KOPT-K1 (cell line): ENCODE results near the gene PHC3.
"Not testable (repeated sequence)": the region's sequence is repeated elsewhere in the genome, so short reads cannot be mapped to it uniquely, and the experiment has no call there.

Experiments
- H3K27ac ChIP-seq: fragments of 200-600 bp; sonication (generic); 2 replicates; pipeline ENCODE4 v1.5.1; 2016; ENCODE audit warnings: antibody characterized with exemption, mild to moderate bottlenecking, low read depth, low read length; ENCODE audit not compliant: poor library complexity, severe bottlenecking
- H3K36me3 ChIP-seq: fragments of 200-600 bp; sonication (generic); 2 replicates; pipeline ENCODE4 v1.5.1; 2017; ENCODE audit warnings: antibody characterized with exemption, mild to moderate bottlenecking, low read length, moderate library complexity; ENCODE audit not compliant: insufficient read depth
- H3K9me3 ChIP-seq: fragments of 200-600 bp; sonication (generic); 2 replicates; pipeline ENCODE4 v1.5.1; 2017; ENCODE audit warnings: antibody characterized with exemption, low read length, mild to moderate bottlenecking; ENCODE audit not compliant: insufficient read depth, poor library complexity, severe bottlenecking

Gene PHC3, protein sequence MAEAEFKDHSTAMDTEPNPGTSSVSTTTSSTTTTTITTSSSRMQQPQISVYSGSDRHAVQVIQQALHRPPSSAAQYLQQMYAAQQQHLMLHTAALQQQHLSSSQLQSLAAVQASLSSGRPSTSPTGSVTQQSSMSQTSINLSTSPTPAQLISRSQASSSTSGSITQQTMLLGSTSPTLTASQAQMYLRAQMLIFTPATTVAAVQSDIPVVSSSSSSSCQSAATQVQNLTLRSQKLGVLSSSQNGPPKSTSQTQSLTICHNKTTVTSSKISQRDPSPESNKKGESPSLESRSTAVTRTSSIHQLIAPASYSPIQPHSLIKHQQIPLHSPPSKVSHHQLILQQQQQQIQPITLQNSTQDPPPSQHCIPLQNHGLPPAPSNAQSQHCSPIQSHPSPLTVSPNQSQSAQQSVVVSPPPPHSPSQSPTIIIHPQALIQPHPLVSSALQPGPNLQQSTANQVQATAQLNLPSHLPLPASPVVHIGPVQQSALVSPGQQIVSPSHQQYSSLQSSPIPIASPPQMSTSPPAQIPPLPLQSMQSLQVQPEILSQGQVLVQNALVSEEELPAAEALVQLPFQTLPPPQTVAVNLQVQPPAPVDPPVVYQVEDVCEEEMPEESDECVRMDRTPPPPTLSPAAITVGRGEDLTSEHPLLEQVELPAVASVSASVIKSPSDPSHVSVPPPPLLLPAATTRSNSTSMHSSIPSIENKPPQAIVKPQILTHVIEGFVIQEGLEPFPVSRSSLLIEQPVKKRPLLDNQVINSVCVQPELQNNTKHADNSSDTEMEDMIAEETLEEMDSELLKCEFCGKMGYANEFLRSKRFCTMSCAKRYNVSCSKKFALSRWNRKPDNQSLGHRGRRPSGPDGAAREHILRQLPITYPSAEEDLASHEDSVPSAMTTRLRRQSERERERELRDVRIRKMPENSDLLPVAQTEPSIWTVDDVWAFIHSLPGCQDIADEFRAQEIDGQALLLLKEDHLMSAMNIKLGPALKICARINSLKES

DNA sequence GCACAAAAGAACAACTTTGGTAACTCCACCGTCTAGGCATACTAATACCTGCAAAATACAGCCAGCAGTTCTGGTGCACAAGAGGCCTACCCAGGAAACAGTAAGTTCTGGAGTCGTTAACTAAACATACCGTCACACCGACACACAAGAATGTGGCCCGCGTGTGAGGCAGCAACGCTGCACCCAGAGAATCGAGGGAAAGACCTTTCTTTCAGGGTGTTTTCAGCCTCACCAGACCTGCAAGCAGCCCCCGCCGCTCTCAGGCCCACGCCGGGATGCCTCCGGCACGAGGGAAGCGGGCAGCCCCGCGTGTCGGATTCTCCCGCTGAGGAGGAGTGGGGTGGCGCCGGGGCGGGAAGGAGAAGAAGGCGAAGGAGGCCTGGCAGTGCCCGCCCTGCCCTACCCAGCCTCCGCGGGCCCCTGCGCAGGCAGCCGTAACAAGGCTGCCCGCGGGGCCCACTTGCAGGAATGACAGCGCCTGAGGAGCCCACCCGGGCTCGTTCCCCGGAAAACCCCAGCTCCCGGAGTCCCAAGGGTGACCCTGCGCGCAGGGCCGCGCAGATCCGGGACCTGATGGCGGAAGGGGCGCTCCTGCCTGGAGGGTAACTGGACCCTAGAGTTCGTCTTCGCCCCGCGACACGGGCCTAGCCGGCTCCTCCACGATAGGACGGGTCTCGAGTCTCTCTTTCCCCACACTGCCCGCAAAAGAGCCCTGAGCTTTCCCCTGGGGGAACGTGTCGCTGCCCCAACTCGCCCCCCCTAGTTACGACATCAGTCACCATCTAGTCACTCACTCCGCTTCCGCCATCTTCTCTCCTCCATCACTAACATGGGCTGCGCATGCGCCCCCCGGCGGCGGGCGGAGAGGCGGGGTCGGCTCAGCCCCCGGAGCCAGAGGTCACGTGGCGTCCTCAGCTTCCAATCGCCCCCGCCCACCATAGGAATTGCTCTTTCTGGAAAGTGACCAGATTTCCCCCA lies at the start of gene PHC3:
TSS of gene PHC3 (minus strand) at position 826 of the 978 bp plus-strand sequence. CDS start at position 808, 18 bp downstream.
- H3K9me3 ChIP-seq, result no peaks in the 10 kb centered on the region
- peaks cover 24% of the 10 kb centered on the region for H3K36me3 ChIP-seq
- H3K27ac ChIP-seq, result peak within 1 kb of the TSS; percentile 92

DNA sequence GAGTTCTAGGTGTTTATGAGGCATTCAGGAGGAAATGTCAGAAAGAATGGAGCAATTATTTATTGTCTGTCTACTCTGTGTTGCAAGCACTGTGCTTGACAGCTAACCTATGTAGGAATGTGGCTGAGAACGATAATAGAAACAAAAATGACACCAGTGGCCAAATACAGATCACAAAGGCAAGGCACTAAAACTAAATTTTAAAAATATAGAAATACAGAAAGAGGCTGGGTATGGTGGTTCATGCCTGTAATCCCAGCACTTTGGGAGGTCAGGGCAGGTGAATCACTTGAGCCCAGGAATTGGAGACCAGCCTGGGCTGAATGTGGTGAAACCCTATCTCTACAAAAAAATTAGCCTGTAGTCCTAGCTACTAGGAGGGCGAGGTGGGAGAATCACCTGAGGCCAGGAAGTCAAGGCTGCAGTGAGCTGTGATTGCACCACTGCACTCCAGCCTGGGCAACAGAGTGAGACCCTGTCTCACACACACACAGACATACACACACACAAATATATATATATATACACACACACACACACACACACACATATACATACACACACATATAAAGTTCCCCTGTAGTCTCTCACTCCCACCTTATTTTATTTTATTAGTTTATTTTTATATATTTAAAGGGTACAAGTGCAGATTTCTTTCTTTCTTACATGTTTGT lies 46.7 kb upstream of the PHC3 start:
- Histone ChIP-seq H3K27ac (no peak overlapping the region), H3K9me3 (no peaks in the 10 kb centered on the region), H3K36me3 (no peaks in the 10 kb centered on the region)

DNA sequence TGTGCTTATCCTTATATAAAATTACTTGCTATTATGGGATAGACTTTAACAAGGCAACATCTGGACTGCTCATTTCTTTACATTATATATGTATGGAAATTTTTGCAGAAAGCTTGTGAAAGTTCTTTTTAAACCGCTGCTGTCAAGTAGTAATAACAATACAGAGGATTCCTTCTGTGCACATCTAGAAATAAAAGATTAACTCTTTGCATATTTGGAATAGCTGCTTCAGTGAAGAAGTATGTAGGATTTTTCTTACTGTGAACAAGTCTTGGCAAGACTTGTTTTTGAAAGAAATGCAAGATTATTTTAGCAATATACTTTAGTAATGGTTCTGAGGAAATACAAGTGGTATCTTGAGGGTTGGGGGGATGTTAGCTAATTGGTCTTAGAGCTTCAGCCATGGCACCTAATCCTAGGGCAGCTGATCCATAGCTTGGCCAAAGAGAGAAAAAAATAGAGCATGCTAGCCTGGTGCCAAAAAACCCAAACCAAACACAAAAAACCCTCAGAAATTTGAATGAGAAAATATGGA lies 45.0 kb upstream of the PHC3 start:
- no peak overlapping the region for H3K27ac ChIP-seq
- H3K36me3 ChIP-seq, result no peaks in the 10 kb centered on the region
- H3K9me3 ChIP-seq, result no peaks in the 10 kb centered on the region

DNA sequence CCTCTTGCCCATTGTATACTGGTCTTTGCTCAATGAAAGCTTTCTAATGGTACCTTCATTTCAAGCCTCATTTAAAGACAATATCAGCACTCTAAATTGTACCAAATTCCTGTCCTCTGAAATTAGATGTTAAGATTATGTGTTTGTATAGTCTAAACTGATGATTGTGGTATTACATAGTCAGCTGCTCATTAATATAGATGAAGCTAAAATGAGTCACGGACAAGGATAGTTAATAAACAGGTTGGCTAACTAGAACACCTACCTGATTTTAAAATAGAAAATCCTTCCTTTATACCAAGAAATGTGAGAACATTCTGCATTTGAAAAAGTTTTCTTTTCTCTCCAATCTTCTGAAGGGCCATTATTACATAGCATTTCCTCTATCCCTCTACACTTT lies 43.6 kb upstream of the PHC3 start:
- no peaks in the 10 kb centered on the region for H3K9me3 ChIP-seq
- no peaks in the 10 kb centered on the region for H3K36me3 ChIP-seq
- no peak overlapping the region for H3K27ac ChIP-seq

DNA sequence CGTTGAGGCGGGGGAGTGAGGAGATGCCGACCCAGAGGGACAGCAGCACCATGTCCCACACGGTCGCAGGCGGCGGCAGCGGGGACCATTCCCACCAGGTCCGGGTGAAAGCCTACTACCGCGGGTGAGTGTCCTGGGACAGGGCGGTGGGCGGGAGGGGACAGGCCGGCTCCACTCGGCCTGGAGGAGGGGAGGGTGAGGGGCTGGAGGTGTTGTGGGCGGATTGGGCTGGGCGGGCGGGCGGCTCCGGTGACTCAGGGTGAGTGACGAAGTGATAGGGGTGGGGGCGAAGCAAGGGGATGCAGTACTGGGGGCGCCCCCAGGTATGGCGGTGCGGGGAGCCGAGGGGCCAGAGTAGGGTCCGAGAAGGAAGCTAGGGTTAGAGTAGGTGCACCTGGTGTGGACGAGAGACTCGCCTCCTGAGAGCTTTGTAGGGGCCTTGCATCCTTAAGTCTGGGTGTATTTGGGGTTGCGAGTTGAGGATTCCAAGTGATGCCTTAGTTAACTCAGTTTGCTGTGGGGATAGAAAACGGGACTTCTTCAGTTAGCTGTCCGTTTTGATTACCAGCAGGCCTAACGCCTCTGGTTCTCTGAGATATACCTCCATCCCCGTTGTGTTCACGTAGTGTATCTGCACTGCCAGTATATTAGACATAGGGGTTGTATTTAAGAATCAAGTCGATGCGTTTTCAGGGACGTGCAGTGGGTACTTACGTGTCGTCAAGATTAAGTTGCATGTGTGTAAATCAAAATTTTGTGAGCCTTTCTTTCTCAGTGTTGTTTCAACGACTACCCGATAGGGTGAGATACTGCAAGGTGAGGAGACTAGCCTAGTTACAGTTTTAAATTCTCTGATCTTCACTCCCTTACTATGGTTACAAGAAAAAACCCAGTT lies 41.4 kb upstream of the PHC3 start:
- H3K27ac ChIP-seq, result peak overlapping the region; percentile 94
- H3K9me3 ChIP-seq, result no peaks in the 10 kb centered on the region
- no peaks in the 10 kb centered on the region for H3K36me3 ChIP-seq

DNA sequence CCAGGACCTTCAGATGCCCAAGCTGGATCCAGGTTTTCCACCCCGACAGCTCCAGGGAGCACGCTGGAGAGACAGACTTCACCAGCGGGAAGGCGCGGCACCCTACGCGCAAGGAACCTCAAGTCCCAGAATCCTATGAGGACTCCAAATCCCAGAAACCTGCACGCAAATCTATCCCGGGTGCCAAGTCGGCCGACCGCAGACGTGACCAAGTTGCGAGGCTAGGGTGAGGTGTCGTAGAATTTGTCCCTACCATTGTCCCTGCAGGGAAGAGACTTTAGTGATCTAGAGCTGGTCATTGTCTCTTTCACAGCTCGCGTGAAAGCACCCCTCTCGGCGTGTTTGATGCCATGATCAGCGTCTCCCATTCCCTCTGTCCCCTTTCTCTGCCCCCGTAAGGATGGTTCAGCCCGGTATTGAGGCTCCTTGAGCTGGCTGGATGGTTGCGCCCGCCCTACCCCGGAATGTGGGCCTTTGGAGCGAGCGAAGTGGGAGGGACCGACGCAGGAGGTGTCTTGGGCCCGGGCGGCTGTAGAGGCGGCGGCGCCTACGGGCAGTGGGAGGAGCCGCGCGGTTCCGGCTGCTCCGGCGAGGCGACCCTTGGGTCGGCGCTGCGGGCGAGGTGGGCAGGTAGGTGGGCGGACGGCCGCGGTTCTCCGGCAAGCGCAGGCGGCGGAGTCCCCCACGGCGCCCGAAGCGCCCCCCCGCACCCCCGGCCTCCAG lies 40.6 kb upstream of the PHC3 start, which contains the start of gene PRKCI:
TSS of gene PRKCI (plus strand) at position 501 of the 723 bp plus-strand sequence. CDS start 246 bp downstream, outside the sequence.
- no peaks in the 10 kb centered on the region for H3K9me3 ChIP-seq
- H3K36me3 ChIP-seq, result no peaks in the 10 kb centered on the region
- peak within 1 kb of the TSS; percentile 94 for H3K27ac ChIP-seq

DNA sequence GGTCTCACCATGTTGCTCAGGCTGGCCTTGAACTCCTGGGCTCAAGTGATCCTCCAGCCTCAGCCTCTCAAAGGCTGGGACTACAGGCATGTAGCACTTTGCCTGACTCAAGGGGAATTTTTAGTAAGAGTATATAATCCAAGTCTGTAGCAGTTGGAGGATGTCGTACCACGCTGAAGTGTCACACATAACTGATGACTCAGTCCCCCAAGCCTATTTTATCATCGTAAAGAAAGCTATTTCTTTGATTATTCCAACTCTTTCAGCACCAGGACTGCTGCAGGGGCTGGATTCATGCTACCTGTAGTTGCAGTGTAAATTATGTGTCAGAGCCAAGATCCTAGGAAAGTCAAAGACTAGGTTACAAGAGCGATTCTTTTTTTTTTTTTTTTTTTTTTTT lies 39.3 kb upstream of the PHC3 start:
- peaks cover 5% of the 10 kb centered on the region for H3K9me3 ChIP-seq
- H3K27ac ChIP-seq, result no peak overlapping the region
- H3K36me3 ChIP-seq, result no peaks in the 10 kb centered on the region

DNA sequence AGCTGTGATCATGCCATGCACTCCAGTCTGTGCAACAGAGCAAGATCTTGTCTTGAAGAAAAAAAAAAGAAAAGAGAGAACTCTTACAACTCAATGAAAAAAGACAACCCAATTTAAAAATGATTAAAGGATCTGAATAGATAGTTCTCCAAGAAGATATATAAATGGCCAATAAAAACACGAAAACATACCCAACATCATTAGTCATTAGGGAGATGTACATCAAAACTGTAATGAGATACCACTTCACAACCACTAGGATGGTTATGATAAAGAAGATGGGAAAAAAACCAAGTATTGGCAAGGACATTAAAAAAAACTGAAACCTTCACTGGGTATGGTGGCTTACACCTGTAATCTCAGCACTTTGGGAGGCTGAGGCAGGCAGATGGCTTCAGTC lies 38.3 kb upstream of the PHC3 start:
- H3K36me3 ChIP-seq, result no peaks in the 10 kb centered on the region
- peaks cover 5% of the 10 kb centered on the region for H3K9me3 ChIP-seq
- no peak overlapping the region for H3K27ac ChIP-seq

DNA sequence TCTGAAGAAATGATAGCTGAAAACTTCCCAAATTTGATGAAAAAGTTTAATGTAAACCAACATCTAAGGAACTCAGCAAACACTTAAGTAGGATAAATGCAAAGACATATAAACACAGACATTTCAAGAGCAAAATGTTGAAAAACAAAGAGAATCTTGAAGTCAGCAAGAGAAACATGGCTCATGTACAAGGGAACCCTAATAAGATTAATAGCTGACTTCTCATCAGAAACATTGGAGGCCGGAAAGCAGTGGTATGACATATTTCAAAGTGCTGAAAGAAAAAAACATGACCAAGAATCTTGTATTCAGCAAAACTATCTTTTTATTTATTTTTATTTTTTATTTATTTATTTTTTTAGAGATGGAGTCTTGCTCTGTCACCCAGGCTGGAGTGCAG lies 30.1 kb upstream of the PHC3 start:
- no peak overlapping the region for H3K27ac ChIP-seq
- no peaks in the 10 kb centered on the region for H3K36me3 ChIP-seq
- H3K9me3 ChIP-seq, result peaks cover 8% of the 10 kb centered on the region

DNA sequence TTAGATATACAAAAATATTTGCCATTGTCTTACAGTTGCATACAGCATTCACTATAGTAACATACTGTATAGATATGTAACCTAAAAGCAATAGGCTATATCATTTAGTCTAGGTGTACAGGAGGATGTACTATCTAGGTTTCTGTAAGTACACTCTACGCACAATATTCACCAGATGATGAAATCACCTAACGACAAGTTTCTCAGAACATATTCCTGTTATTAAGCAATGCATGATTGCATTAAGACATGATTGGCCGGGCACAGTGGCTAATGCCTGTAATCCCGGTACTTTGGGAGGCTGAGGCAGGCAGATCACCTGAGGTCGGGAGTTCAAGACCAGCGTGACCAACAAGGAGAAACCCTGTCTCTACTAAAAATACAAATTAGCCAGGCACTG lies 26.2 kb upstream of the PHC3 start:
- Histone ChIP-seq H3K9me3 (peaks cover 7% of the 10 kb centered on the region), H3K27ac (no peak overlapping the region), H3K36me3 (no peaks in the 10 kb centered on the region)

DNA sequence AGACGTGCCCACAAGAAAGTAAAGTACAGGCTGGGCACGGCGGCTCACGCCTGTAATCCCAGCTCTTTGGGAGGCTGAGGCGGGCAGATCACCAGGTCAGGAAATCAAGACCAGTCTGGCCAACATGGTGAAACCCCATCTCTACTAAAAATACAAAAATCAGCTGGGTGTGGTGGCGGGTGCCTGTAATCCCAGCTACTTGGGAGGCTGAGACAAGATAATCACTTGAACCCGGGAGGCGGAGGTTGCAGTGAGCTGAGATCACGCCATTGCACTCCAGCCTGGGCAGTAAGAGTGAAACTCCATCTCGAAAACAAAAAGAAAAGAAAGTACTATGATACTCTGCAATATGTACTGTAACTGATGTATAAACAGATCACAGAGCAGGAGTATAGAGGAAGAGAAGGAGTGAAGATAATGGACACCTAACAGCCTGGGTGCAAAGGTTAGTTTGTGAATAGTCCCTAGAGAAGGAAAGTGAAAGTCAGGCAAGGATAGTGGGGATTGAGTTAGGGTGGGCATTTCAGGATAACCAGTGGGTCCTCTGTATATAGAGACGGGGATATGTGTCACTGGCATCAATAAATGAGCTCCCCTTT lies 24.7 kb upstream of the PHC3 start:
- not testable (repeated sequence) for H3K9me3 ChIP-seq, H3K27ac ChIP-seq, H3K36me3 ChIP-seq

DNA sequence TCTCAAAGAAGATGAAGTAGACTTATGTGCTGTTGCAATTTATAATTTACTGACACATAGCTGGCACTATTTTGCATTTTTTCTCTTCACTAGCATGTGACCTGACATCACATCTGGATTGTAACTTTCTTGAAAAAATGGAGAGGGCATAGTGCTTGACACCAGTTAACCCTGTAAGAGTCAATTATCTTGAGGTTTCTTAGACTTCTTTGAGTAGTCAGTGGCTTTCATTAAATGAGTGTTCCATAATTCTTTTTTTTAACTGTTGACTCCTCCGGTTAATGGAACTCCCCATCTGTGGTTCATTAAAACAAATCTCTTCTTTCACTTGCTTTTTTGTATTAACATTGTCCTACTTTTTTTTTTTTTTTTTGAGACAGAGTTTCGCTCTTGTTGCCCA lies 23.8 kb upstream of the PHC3 start:
- H3K27ac ChIP-seq, result no peak overlapping the region
- no peaks in the 10 kb centered on the region for H3K9me3 ChIP-seq
- H3K36me3 ChIP-seq, result no peaks in the 10 kb centered on the region
